Measurements from ENCODE around the gene TRIP4. TPM values are rescaled to one million over a fixed set of nuclear protein-coding genes. Genes with fewer than 3 reads are reported as not detected.
"Not testable (repeated sequence)": the region's sequence is repeated elsewhere in the genome, so short reads cannot be mapped to it uniquely, and the experiment has no call there.

The TRIP4 gene
- total RNA-seq, 1 experiment from 2014 or later: 12.9 TPM

- POLR2A ChIA-PET: no interaction called here
- no peak for TF ChIP-seq ZNF671 (CRISPR knock-in tag; IDR thresholded peaks at IDR 0.05)
- CTCF ChIA-PET: interaction anchor here (1.4 to 1.5 kb wide), 2 partner anchors 22 to 203 kb away, joined by 4 read pairs; no protein-coding TSS in a partner anchor
- Mint-ChIP-seq H3K4me3 (peak overlapping the region; percentile 95), H3K4me1 (peaks cover 12% of the 10 kb centered on the region), H3K36me3 (no peaks in the 10 kb centered on the region), H3K27ac (peak overlapping the region; percentile 94), H3K9me3 (no peaks in the 10 kb centered on the region), H3K27me3 (ENCODE audit: low read depth) (no peaks in the 10 kb centered on the region)
- ATAC-seq (no peak), DNase-seq (ENCODE audit: low spot score) (no peak)
Observed at GRCh38 chr15:64356710-64357040, 31.0 kb upstream of the TRIP4 start.

- DNase-seq (ENCODE audit: low spot score): no peak
- Mint-ChIP-seq H3K27ac (0 out of 2 replicates have a peak overlapping the region, but pooled peaks have one; percentile 9), H3K4me3 (no peak overlapping the region), H3K9me3 (no peaks in the 10 kb centered on the region), H3K4me1 (peaks cover 4% of the 10 kb centered on the region), H3K36me3 (peaks cover 5% of the 10 kb centered on the region; the same call in 1 of the 2 replicates), H3K27me3 (ENCODE audit: low read depth) (no peaks in the 10 kb centered on the region)
- POLR2A ChIA-PET: no interaction called here
- TF ChIP-seq NR1H2 (CRISPR knock-in tag; IDR thresholded peaks at IDR 0.05) (no peak), ESRRA (CRISPR knock-in tag; IDR thresholded peaks at IDR 0.05; ENCODE audit: borderline replicate concordance) (no peak), ZNF396 (CRISPR knock-in tag; IDR thresholded peaks at IDR 0.05; ENCODE audit: borderline replicate concordance) (no peak), IRF2 (CRISPR knock-in tag; IDR thresholded peaks at IDR 0.05; ENCODE audit: borderline replicate concordance, low read depth) (no peak), NFYB (CRISPR knock-in tag; conservative IDR thresholded peaks at IDR 0.05; ENCODE audit: low read depth) (no peak), ZNF138 (CRISPR knock-in tag; conservative IDR thresholded peaks at IDR 0.05) (no peak), AR (CRISPR knock-in tag; IDR thresholded peaks at IDR 0.05) (no peak), ETV6 (CRISPR knock-in tag; IDR thresholded peaks at IDR 0.05) (no peak), FOXP1 (CRISPR knock-in tag; IDR thresholded peaks at IDR 0.05; ENCODE audit: borderline replicate concordance) (no peak), ATF3 (CRISPR knock-in tag; conservative IDR thresholded peaks at IDR 0.05) (no peak), RORB (CRISPR knock-in tag; IDR thresholded peaks at IDR 0.05) (no peak), GTF2I (CRISPR knock-in tag; conservative IDR thresholded peaks at IDR 0.05) (no peak), PREB (CRISPR knock-in tag; IDR thresholded peaks at IDR 0.05; ENCODE audit: borderline replicate concordance) (no peak), CREM (CRISPR knock-in tag; IDR thresholded peaks at IDR 0.05) (no peak)
- CTCF ChIA-PET: no interaction called here
- no peak for ATAC-seq
Observed at GRCh38 chr15:64361259-64361658, 26.4 kb upstream of the TRIP4 start.

- no peak for ATAC-seq
Observed at GRCh38 chr15:64369078-64369607, 18.5 kb upstream of the TRIP4 start.

GRCh38 chr15:64371383-64371782, 16.3 kb upstream of the TRIP4 start:
- H3K4me3 Mint-ChIP-seq; H3K4me1 Mint-ChIP-seq; H3K27ac Mint-ChIP-seq; H3K9me3 Mint-ChIP-seq; DNase-seq (ENCODE audit: low spot score); H3K27me3 Mint-ChIP-seq (ENCODE audit: low read depth); ATAC-seq: not testable (repeated sequence)
- peaks cover 22% of the 10 kb centered on the region for H3K36me3 Mint-ChIP-seq
- ChIA-PET POLR2A (interaction anchor here (1.1 kb wide), 1 partner anchor 16 kb away, joined by 6 read pairs; the partner anchor contains the start of gene TRIP4), CTCF (interaction anchor here (0.7 kb wide), 1 partner anchor 85 kb away, joined by 3 read pairs; no protein-coding TSS in a partner anchor)

More at GRCh38 chr15:64369078-64369607, 18.5 kb upstream of the TRIP4 start:
- CTCF ChIA-PET: interaction anchor here (0.7 kb wide), 1 partner anchor 151 kb away, joined by 3 read pairs; no protein-coding TSS in a partner anchor
- POLR2A ChIA-PET: interaction anchor here (0.7 kb wide), 1 partner anchor 47 kb away, joined by 8 read pairs; no protein-coding TSS in a partner anchor
- no peaks in the 10 kb centered on the region for H3K4me1 Mint-ChIP-seq
- H3K9me3 Mint-ChIP-seq: no peaks in the 10 kb centered on the region
- no peaks in the 10 kb centered on the region for H3K27me3 Mint-ChIP-seq (ENCODE audit: low read depth)
- TF ChIP-seq MLX (CRISPR knock-in tag; IDR thresholded peaks at IDR 0.05) (no peak), MXD4 (CRISPR knock-in tag; IDR thresholded peaks at IDR 0.05; ENCODE audit: borderline replicate concordance) (no peak)
- peaks cover 13% of the 10 kb centered on the region for H3K36me3 Mint-ChIP-seq
- H3K4me3 Mint-ChIP-seq: no peak overlapping the region
- no peak for DNase-seq (ENCODE audit: low spot score)
- no peak overlapping the region for H3K27ac Mint-ChIP-seq
